Choroid plexus epithelial cell (primary cell): Measurements from ENCODE around the gene RSU1.

Experiments
- DNase-seq: peaks from one replicate; pipeline ENCODE4 v3.0.0-alpha.2; 2010; ENCODE audit warnings: low read depth
- H3K4me3 ChIP-seq: 2 replicates; pipeline ENCODE4 v1.5.1; 2011; ENCODE audit warnings: low read depth, mild to moderate bottlenecking, control low read depth, low read length, moderate library complexity
- TF ChIP-seq, protein P1 (sequence below): conservative IDR thresholded peaks from 2 replicates; pipeline ENCODE4 v1.5.1; 2011; ENCODE audit warnings: low read depth, mild to moderate bottlenecking, control low read depth, inconsistent platforms, low read length, moderate library complexity

RSU1 gene

DNA sequence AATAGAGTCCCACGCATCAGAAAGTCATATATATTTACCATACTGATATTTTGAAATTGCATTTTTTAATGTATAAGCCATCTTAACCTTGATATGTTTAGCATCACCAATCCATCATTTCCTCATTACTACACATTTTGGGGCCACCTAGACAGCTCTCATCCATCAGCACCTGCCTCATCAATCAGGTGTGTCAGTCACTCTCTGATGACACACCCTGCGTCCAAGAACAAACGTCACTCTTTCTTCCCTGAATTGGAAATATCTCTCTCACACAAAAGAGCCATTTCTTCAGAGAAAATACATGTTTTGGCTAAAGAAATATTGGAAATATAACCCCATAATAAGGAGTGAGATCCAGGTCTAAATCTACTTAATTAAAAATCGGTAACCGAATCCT, 38.9 kb upstream of the RSU1 start:
- TF ChIP-seq, protein P1, sequence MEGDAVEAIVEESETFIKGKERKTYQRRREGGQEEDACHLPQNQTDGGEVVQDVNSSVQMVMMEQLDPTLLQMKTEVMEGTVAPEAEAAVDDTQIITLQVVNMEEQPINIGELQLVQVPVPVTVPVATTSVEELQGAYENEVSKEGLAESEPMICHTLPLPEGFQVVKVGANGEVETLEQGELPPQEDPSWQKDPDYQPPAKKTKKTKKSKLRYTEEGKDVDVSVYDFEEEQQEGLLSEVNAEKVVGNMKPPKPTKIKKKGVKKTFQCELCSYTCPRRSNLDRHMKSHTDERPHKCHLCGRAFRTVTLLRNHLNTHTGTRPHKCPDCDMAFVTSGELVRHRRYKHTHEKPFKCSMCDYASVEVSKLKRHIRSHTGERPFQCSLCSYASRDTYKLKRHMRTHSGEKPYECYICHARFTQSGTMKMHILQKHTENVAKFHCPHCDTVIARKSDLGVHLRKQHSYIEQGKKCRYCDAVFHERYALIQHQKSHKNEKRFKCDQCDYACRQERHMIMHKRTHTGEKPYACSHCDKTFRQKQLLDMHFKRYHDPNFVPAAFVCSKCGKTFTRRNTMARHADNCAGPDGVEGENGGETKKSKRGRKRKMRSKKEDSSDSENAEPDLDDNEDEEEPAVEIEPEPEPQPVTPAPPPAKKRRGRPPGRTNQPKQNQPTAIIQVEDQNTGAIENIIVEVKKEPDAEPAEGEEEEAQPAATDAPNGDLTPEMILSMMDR: no peak
- H3K4me3 ChIP-seq: no peak overlapping the region
- no peak for DNase-seq

DNA sequence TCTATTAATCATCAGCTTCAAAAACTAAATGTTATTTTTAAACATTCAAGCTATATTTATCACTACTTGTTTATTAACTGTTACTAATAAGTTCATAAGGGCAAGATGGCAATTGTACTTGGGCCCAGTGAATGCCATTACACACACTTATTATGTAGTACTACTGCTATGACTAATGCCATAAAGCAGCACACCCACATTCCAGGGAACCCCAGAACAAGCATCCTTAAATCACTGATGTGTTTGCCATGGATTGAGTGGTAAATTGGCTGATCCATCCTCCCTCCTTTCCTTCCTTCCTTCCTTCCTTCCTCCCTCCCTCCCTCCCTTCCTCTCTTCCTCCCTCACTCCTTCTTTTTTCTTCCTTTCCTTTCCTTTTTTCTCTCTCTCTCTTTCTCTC, 37.4 kb upstream of the RSU1 start:
- TF ChIP-seq, protein P1: no peak
- DNase-seq: peak; percentile 39
- H3K4me3 ChIP-seq: no peak overlapping the region

DNA sequence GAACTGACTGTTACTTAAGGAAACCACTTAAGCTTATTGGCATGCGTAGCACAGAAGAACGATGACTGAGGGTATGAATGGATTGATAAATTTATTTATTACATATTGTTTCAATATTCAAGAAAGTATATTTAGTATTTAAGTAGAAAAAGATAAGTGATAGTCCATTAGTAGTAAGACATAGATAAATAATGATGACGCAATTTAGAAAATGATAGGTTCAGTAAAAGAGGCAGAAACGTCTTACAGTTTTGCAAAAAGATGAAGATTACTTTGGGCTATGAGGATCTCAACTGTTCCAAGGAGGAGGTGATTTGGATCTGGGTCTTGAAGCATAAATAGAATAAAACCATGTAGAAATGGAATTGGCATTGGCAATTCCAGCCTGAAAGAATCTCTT, 36.6 kb upstream of the RSU1 start:
- H3K4me3 ChIP-seq: no peak overlapping the region
- no peak for DNase-seq
- TF ChIP-seq, protein P1: no peak

DNA sequence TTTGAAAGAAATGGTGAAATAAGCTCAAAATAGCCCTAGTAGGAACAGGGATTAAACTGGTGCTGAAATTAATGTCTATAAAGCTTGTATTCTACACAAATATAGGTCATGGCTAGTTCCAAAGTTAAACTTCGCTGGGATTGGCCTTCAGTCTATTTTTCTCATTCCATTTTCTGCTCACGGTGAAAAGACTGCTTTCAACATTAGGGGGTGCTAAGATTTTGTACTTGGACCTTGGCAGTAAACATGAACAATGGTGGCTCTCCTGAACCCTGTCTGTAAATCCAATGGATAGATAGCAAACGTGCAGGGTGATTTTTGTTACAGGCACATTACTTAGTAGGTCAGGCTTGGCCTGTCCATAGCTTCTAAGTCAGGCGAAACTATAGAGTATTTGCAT, 36.0 kb upstream of the RSU1 start:
- H3K4me3 ChIP-seq: no peak overlapping the region
- TF ChIP-seq, protein P1: peak; percentile 75
- peak; percentile 83 for DNase-seq

DNA sequence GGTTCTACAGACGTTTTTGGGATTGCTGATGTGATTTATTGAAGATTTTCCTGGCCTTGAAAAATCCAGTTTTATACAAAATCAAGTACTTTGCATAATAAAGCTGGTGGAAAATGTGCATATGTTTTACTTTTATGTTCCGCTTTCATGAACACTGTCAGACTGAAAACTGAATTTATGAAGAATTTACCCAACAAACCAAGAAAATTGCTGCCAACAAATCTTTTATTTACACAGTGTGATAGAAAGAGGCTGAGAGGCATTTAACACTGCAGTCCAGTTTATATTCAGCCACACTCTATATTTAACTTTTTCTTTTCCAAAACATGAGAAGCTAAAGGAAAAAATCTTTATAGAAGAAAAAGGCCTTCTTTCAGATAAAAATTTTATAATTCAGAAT, 35.4 kb upstream of the RSU1 start:
- TF ChIP-seq, protein P1: no peak
- DNase-seq: no peak

DNA sequence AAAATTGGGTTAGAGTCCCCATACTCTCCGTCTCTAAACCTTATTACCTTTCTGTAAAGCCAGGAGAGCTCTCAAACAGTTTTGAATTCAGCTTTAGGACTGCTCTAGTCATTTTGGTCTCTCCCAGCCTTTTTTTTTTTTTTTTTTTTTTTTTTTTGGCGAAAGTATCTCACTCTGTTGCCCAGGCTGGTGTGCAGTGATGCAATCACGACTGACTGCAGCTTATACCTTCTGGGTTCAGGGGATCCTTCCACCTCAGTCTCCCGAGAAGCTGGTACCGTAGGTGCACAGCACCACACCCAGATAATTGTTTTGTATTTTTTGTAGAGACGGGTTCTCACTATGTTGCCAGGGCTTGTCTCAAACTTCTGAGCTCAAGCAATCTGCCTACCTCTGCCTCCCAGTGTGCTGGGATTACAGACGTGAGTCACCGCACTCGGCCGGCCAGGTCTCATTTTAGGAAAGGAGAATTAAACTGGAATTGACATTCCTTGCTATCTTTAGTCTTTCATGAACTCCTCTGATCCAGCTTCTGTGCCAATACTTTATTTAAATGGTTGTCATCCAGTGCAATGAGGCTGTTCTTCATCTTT, 31.4 kb upstream of the RSU1 start:
- H3K4me3 ChIP-seq: no peak overlapping the region
- TF ChIP-seq, protein P1: no peak
- DNase-seq: no peak

More for the DNA sequence above, 35.4 kb upstream of the RSU1 start:
- no peak overlapping the region for H3K4me3 ChIP-seq

DNA sequence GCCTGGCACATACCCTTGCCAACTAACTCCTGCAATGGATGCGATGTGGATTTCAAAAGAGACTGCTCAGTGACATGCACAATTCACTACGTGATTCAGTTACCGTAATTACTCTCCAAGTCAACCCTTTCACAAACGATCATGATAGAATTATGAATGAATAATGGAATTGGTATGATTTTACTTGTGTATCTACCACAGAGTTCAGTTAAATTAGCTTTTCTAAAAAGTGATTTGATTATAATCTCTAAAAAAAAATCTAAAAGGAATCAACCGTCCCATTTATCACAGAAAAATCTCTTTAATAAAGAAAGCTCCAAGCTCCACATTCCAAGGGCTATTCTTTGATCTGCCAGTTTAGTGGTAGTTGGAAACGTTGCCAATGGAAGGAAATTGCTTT, 30.4 kb upstream of the RSU1 start:
- no peak for DNase-seq
- H3K4me3 ChIP-seq: no peak overlapping the region
- TF ChIP-seq, protein P1: no peak
